ENCODE measurements around the gene LINC01488. TPM values are rescaled to one million over a fixed set of nuclear protein-coding genes. Genes with fewer than 3 reads are reported as not detected.

LINC01488 gene
- total RNA-seq, 2 donors from 2014 or later = not detected

DNA sequence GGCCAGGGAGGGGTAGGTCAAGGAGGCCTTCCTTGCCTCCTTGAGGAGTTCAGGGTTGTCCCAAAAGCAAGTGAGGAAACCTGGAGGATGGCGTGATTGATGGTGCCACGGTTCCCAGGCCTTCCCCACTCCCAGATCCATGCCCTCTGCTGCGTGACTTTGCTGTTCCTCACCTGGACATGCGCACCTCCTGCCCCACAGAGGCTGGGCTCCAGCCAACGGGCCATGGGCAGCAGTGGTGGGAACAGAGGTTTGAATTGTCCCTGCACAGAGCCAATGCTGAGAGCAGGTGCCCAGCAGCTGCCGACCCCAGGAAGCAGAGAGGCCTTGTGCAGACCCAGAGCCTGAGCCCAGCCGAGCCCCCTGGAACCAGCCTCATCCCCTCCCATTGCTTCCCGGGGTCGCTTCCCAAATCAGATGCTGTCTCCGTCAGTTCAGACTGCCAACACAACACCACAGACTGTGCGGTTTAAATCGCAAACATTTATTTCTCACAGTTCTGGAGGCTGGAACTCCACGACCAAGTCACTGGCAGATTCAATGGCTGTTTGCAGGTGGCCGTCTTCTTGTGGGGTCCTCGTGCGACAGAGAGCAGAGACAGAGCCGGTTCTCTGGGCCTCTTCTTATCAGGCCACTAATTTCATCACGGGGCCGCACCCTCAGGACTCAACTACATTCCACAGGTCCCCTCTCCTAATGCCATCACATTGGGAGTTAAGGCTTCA lies 6.2 kb upstream of the LINC01488 start:
- Mint-ChIP-seq H3K27me3 (no peaks in the 10 kb centered on the region), H3K4me3 (no peak overlapping the region), H3K36me3 (ENCODE audit: low read depth) (no peaks in the 10 kb centered on the region), H3K27ac (no peak overlapping the region), H3K4me1 (no peaks in the 10 kb centered on the region), H3K9me3 (no peaks in the 10 kb centered on the region)
- ATAC-seq (replicated peaks) = no peak

DNA sequence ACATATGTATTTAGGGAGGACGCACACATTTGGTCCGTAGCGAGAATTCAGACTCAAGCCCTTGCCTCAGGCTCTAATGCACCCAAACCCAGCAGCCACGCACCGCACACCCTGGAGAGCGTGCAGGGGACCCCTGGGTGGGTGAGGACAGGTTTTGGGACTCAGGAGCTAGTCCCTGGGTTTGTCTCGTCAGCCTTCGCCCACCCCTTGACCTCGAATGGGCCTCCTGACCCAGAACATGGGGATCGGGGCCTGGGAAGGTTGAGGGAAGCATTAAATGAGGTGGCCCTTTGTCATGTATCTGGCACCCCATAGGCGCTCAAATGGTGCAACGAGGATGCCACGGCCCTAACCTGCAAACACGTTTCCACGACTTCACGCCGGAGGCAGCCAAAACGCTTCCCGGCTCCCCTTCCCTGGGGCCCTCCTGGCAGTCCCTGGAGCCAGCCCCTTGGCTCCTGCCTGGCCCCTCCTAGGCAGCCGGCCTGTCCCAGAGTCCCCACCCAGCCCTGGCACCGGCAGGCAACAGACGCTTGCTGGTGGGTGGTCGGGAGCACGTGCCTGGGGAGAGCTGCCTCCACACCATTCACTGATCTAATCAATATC lies 5.5 kb upstream of the LINC01488 start:
- Mint-ChIP-seq H3K9me3 (no peaks in the 10 kb centered on the region), H3K4me3 (no peak overlapping the region), H3K27ac (no peak overlapping the region), H3K4me1 (no peaks in the 10 kb centered on the region), H3K36me3 (ENCODE audit: low read depth) (no peaks in the 10 kb centered on the region), H3K27me3 (no peaks in the 10 kb centered on the region)
- ATAC-seq (replicated peaks) = no peak

DNA sequence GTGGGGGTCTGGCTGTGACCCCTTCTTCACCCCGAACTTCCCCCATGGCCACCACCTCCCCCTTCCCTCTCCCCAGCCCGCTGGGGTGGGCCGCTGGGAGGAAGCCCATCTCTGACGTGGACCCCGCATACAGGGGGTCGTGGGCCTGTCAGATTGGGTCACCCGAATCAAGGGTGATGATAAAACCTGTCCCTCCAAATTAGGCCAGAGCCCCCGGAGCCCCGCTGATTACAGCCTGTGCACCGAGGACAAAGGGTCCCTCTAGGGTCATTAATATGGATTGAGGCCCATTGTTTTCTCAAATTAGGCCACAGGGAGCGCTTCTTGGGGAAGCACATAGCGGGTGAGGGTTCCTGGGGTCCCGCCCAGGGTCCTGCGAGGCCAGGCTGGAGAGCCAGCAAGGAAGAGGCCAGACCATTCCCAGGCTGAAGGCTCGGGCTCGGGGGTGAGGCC lies 4.9 kb upstream of the LINC01488 start:
- H3K36me3 Mint-ChIP-seq (ENCODE audit: low read depth) = no peaks in the 10 kb centered on the region
- no peaks in the 10 kb centered on the region for H3K9me3 Mint-ChIP-seq
- H3K27ac Mint-ChIP-seq = no peak overlapping the region
- ATAC-seq (replicated peaks) = no peak
- H3K4me3 Mint-ChIP-seq = no peak overlapping the region
- no peaks in the 10 kb centered on the region for H3K4me1 Mint-ChIP-seq
- H3K27me3 Mint-ChIP-seq = no peaks in the 10 kb centered on the region

DNA sequence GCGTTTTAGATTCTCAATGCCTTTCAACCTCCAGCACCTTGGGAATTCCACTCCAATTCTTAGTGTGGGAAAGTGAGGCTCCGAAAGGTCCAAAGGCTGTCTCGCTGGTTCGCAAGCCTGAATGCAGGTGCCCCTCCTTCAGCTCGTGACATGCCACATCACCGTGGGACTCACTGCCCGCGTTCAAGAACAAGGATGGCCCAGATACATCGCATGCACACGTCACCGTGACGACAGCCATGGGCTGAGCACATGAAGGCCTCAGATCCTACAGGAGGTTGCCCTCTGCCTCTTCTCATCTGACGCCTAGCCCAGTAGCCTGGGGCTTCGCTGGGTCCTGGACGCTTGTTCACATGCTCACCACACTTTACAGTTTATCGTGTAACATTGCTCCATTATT lies 4.4 kb upstream of the LINC01488 start:
- Mint-ChIP-seq H3K4me1 (no peaks in the 10 kb centered on the region), H3K27me3 (no peaks in the 10 kb centered on the region), H3K36me3 (ENCODE audit: low read depth) (no peaks in the 10 kb centered on the region), H3K27ac (no peak overlapping the region), H3K9me3 (no peaks in the 10 kb centered on the region), H3K4me3 (no peak overlapping the region)
- ATAC-seq (replicated peaks) = no peak

DNA sequence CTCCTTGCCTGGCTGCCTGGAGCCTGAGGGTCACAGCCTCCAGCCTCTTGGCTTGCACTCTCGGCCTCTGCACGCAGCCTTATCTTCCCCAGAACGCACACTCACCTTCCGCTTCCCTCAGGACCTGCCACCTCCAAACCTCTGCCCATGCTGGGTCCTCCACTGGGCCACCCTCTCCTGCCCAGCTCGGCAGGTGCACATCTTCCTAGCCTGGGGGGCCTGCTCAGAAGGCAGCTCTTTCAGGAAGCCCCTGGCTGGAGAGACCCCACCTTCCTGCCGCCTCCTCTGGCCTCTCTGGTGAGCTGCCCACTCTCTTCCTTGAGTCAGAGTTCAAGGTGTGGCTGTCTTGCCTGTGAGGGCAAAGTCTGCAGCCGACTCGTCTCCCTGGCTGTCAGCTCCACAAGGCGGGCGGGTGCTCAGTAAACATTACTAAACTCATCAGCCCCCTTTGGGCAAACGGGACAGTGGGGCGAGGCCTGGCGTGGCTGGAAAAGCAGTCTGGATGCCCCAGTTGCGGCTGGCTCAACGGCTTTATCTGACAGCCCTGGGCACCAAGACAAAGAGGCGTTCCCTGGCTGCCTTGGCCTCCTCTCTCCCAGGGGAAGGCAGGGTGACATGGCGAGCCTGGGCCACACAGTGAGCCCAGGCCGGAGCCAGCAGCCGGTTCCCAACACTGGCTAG lies 1.7 kb upstream of the LINC01488 start:
- Mint-ChIP-seq H3K4me1 (no peaks in the 10 kb centered on the region), H3K36me3 (ENCODE audit: low read depth) (no peaks in the 10 kb centered on the region), H3K9me3 (no peaks in the 10 kb centered on the region), H3K27ac (no peak overlapping the region), H3K27me3 (no peaks in the 10 kb centered on the region), H3K4me3 (no peak overlapping the region)
- no peak for ATAC-seq (replicated peaks)

DNA sequence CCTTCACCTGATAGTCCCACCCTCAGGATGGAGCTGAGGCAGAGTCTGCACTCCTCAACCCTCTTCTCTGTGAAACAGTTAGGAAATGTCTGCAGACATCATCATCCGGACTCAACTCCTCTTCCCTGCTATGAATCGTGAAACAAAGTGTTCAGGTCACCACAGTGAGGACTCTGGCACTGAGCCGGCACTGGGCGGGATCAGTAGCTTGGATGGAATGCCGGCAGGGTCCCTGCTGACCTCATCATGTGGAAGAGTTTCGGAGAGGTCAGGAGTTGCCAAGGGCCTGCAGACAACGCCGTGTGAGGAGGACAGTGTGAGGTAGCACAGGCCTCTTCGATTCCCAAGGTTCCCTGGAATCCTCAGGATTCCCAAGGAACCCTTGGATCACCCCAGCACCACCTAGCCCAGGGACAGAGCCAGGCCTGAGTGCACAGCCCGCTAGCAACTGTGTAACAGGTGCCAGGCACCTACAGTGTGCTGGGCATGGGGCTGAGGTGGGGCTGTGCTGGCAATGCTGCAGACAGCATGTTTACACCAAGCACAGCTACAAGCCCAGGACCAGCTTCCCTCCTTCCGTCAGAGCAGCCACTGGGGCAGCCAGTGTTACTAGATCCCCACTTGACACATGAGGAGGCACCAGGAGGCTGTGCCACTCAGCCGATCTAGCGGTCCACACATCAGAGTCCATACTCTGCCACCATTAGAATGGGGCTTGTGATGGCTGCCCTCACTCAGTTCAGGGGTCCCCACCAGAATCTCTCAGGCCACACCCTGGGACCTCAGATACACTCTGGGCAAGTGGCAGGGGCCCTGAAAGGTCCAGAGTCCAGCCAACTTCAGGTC lies 693 bp upstream of the LINC01488 start:
- no peak for ATAC-seq (replicated peaks)
- Mint-ChIP-seq H3K4me3 (no peak overlapping the region), H3K27ac (no peak overlapping the region), H3K9me3 (no peaks in the 10 kb centered on the region), H3K27me3 (no peaks in the 10 kb centered on the region), H3K36me3 (ENCODE audit: low read depth) (no peaks in the 10 kb centered on the region), H3K4me1 (no peaks in the 10 kb centered on the region)

DNA sequence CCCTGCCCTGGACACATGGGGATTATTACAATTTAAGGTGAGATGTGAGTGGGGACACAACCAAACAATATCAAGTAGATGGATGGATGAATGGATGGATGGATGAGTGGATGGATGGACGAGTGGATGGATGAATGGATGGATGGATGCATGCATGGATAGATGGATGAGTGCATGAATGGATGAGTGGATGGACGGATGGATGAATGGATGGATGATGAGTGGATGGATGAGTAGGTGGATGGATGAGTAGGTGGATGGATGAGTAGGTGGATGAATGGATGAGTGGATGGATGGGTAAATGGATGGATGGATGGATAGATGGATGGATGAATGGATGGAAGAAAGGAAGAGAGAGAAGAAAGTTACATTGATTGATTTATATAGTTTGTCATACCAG lies 859 bp downstream of the LINC01488 start:
- Mint-ChIP-seq H3K4me3 (no peak overlapping the region), H3K27me3 (no peaks in the 10 kb centered on the region), H3K4me1 (no peaks in the 10 kb centered on the region), H3K27ac (no peak overlapping the region), H3K36me3 (ENCODE audit: low read depth) (no peaks in the 10 kb centered on the region), H3K9me3 (no peaks in the 10 kb centered on the region)
- ATAC-seq (replicated peaks) = no peak

DNA sequence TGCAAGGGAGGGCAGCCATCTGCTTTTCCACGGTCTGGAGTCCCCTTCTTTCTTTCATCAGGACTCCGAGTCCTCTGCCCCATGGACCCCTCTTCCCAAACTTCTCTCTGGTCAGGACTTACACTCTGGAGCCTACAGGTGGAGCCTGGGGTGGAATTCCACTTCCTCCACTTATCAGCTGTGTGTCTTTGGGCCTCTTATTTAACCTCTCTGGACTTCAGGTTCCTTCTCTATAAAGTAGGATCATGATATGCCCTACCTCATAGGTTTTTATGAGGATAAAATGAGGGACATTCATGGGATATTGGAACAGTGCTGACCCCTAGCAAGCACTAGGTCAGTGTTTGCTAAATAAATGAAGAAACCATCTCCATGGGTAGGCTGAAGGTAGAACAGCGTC lies 1.7 kb downstream of the LINC01488 start:
- H3K27ac Mint-ChIP-seq = no peak overlapping the region
- no peak for ATAC-seq (replicated peaks)
- H3K4me1 Mint-ChIP-seq = no peaks in the 10 kb centered on the region
- H3K9me3 Mint-ChIP-seq = no peaks in the 10 kb centered on the region
- H3K4me3 Mint-ChIP-seq = no peak overlapping the region
- H3K36me3 Mint-ChIP-seq (ENCODE audit: low read depth) = no peaks in the 10 kb centered on the region
- no peaks in the 10 kb centered on the region for H3K27me3 Mint-ChIP-seq

DNA sequence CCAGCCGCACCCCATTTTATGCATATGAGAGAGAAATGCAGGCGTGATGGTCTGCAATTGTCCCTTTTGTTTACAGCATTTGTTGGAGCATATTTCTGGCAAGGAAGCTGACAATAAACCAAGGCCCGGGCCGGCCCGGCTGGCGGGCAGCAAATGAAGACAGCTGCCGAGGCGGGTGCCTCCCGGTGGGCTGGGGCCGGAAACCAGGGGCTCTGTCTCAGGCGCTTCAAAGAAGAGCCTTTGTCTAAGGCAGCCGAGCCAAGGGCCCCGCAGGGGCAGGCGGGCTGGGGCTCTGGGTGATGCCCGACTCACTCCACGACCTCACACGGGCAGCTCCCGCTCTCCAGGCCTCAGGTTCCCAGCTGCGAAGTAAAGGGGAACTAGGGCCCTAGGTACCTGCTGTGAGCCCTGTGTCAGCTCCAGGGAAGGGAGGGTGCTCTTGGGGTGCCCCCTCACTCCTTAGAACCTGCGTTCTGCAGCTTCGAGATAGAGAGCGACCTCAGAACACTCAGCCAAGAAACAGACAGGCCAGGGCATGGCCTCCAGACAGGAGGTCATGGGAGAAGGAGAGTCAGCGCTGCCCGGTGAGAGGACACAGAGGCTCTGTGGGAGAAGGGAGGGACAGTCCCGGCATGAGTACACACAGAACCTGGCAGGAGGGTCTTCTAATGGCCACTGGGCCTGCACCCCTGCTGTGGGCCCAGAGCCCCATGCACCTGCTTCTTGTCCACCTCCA lies 2.4 kb downstream of the LINC01488 start:
- no peaks in the 10 kb centered on the region for H3K4me1 Mint-ChIP-seq
- ATAC-seq (replicated peaks) = no peak
- H3K36me3 Mint-ChIP-seq (ENCODE audit: low read depth) = no peaks in the 10 kb centered on the region
- H3K27me3 Mint-ChIP-seq = no peaks in the 10 kb centered on the region
- no peaks in the 10 kb centered on the region for H3K9me3 Mint-ChIP-seq
- H3K4me3 Mint-ChIP-seq = no peak overlapping the region
- no peak overlapping the region for H3K27ac Mint-ChIP-seq

DNA sequence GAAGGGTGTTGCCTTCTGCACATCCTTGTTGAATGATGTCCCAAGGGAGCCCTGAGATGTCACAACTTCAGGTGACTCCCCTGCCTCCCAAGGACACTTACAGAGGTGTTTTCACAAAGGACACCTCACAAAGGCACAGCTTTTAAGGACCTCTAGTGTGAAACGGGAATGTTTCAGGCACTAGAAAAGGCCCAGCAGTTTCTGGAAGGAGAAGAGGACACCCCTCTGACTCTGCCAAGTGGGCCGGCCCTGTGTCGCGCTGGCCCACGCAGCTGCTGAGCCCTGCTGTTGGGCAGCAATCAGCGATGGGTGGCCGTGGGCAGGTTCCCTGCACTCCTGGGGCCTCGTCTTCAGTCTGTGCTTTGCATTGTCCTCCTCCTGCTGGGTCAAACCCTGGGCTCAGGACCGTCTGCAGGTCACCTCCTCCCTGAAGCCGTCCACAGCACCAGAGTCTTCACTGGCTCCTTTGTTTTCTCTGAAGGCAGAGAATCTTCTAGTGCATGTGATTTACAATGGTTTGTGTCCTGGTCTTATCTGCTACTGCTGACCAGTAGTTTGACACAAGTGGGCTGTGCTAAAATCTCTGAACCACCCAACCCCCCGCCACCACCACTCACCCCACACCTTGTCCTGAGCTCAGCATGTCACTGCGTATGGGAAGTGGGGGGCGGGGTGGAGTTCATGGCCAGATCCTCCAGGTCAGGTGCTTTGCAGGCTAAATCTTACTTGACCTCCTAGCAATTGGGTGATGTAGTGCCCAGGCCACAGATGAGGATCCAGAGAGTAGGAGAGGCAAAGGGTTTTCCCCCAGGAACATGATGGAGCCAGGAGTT lies 3.2 kb downstream of the LINC01488 start:
- no peaks in the 10 kb centered on the region for H3K27me3 Mint-ChIP-seq
- no peaks in the 10 kb centered on the region for H3K4me1 Mint-ChIP-seq
- H3K9me3 Mint-ChIP-seq = no peaks in the 10 kb centered on the region
- no peak for ATAC-seq (replicated peaks)
- no peak overlapping the region for H3K4me3 Mint-ChIP-seq
- H3K27ac Mint-ChIP-seq = no peak overlapping the region
- H3K36me3 Mint-ChIP-seq (ENCODE audit: low read depth) = no peaks in the 10 kb centered on the region

DNA sequence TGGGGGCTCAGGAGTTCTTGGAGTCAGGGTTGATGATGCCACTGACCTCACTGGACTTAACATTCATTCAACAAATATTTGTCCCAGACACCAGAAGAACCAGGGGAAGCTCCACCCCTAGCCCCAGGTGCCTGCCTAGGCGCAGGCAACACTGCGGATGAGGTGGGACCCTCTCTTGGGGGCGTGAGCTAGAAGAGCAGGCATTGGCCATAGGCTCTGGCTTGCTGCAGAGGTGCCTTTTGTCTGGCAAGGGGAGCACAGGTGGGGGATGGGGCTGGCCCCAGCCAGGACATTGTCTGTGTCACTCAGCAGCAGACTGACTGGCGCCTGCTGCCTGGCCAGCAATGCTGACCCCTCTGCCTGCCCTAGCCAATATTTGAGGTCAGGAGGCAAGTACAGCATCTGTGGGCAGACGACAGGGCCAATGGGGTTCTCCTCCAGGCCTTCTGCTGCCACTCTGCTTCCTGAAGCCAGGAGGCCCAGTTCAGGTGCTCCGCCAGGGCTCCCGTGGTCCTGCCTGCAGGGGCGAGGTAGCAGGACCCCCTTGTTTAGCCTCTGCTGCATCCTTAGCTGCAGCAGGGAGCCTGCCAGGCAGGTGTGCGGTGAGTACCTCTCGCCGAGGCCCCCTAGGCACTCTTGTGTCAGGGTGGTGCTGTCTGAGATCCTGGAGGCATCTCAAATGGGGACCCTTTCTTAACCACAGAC lies 4.0 kb downstream of the LINC01488 start:
- Mint-ChIP-seq H3K4me3 (no peak overlapping the region), H3K4me1 (no peaks in the 10 kb centered on the region), H3K9me3 (no peaks in the 10 kb centered on the region), H3K27me3 (no peaks in the 10 kb centered on the region), H3K36me3 (ENCODE audit: low read depth) (no peaks in the 10 kb centered on the region), H3K27ac (no peak overlapping the region)
- no peak for ATAC-seq (replicated peaks)

DNA sequence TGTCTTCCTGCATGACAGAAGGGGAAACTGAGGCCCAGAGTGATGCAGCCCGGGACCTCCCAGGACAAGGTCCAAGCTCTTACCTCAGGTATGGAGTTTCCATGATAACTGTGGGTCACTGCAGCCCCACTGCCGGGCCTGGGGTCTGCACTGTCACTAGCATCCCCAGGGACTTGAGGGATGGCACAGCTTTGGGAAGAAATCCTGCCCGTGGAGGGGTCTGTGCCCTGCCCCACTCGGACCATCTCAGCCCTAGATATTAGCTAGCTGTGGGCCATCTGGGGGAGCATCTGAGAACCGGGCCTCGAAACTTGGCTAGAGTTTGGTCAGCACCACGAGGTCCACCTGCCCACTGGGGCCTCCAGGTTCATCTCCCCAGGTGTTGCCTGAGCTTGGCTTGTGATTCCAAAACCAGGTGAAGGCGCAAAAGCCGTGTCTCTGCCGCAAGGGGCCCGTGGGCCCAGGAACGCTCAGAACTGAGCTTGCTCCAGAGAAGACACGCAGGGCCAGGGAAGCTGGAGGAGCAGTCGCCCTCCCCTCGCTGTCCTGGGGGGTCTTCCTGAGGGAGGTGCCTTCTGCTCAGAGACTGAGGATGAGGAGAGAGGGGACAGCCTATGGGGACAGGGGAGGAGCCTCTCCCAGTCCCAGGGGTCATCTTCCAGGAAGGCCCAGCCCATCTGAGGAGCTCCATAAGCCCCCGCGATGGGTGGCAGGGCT lies 4.8 kb downstream of the LINC01488 start:
- Mint-ChIP-seq H3K4me3 (no peak overlapping the region), H3K4me1 (no peaks in the 10 kb centered on the region), H3K27me3 (no peaks in the 10 kb centered on the region), H3K36me3 (ENCODE audit: low read depth) (no peaks in the 10 kb centered on the region), H3K9me3 (no peaks in the 10 kb centered on the region), H3K27ac (no peak overlapping the region)
- no peak for ATAC-seq (replicated peaks)
